Measurements from ENCODE around the gene KPNA3.

GRCh38 chr13:49654011-49654410, 138.5 kb downstream of the KPNA3 start:
- TF ChIP-seq, protein P1, sequence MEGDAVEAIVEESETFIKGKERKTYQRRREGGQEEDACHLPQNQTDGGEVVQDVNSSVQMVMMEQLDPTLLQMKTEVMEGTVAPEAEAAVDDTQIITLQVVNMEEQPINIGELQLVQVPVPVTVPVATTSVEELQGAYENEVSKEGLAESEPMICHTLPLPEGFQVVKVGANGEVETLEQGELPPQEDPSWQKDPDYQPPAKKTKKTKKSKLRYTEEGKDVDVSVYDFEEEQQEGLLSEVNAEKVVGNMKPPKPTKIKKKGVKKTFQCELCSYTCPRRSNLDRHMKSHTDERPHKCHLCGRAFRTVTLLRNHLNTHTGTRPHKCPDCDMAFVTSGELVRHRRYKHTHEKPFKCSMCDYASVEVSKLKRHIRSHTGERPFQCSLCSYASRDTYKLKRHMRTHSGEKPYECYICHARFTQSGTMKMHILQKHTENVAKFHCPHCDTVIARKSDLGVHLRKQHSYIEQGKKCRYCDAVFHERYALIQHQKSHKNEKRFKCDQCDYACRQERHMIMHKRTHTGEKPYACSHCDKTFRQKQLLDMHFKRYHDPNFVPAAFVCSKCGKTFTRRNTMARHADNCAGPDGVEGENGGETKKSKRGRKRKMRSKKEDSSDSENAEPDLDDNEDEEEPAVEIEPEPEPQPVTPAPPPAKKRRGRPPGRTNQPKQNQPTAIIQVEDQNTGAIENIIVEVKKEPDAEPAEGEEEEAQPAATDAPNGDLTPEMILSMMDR (IDR thresholded peaks at IDR 0.05), result no peak
- TF ChIP-seq POLR2A (IDR thresholded peaks at IDR 0.05), result no peak
